ENCODE data around the gene LAMA3.
A peak's percentile ranks its signal among the peaks of the same experiment; 100 is the strongest.

LAMA3 gene

GRCh38 chr18:23882616-23883276 lies 193.5 kb downstream of the LAMA3 start:
- no peak for DNase-seq

GRCh38 chr18:23883277-23883790 lies 194.1 kb downstream of the LAMA3 start:
- DNase-seq = no peak

GRCh38 chr18:23884681-23885375 lies 195.6 kb downstream of the LAMA3 start:
- no peak for DNase-seq

GRCh38 chr18:23885750-23886149 lies 196.5 kb downstream of the LAMA3 start:
- DNase-seq = no peak

GRCh38 chr18:23887035-23887434 lies 197.8 kb downstream of the LAMA3 start:
- DNase-seq = no peak

- no peak for DNase-seq
Measured at GRCh38 chr18:23887493-23887892, 198.2 kb downstream of the LAMA3 start.

- no peak for DNase-seq
Measured at GRCh38 chr18:23888881-23889280, 199.6 kb downstream of the LAMA3 start.

- no peak for DNase-seq
Measured at GRCh38 chr18:23889907-23890306, 200.7 kb downstream of the LAMA3 start.

- DNase-seq = no peak
Measured at GRCh38 chr18:23890589-23890988, 201.3 kb downstream of the LAMA3 start.

- no peak for DNase-seq
Measured at GRCh38 chr18:23893653-23894052, 204.4 kb downstream of the LAMA3 start.

- no peak for DNase-seq
Measured at GRCh38 chr18:23894661-23895175, 205.5 kb downstream of the LAMA3 start.

GRCh38 chr18:23897291-23897690 lies 208.0 kb downstream of the LAMA3 start:
- DNase-seq = no peak

GRCh38 chr18:23897733-23898132 lies 208.5 kb downstream of the LAMA3 start:
- no peak for DNase-seq

- DNase-seq = no peak
Measured at GRCh38 chr18:23900994-23901393, 211.7 kb downstream of the LAMA3 start.

GRCh38 chr18:23902396-23902795 lies 213.1 kb downstream of the LAMA3 start:
- DNase-seq = no peak

- no peak for DNase-seq
Measured at GRCh38 chr18:23903971-23904370, 214.7 kb downstream of the LAMA3 start.

- DNase-seq = no peak
Measured at GRCh38 chr18:23906658-23907057, 217.4 kb downstream of the LAMA3 start.

GRCh38 chr18:23908827-23909226 lies 219.6 kb downstream of the LAMA3 start:
- no peak for DNase-seq

- no peak for DNase-seq
Measured at GRCh38 chr18:23910032-23910431, 220.8 kb downstream of the LAMA3 start.

GRCh38 chr18:23912356-23912755 lies 223.1 kb downstream of the LAMA3 start:
- DNase-seq = no peak

- DNase-seq = no peak
Measured at GRCh38 chr18:23916338-23916737, 227.1 kb downstream of the LAMA3 start.

GRCh38 chr18:23918395-23919032 lies 229.3 kb downstream of the LAMA3 start:
- peak; percentile 83 for DNase-seq

GRCh38 chr18:23920054-23920453 lies 230.8 kb downstream of the LAMA3 start:
- DNase-seq = no peak
